ENCODE data around the gene EHD3.

The EHD3 gene

DNA sequence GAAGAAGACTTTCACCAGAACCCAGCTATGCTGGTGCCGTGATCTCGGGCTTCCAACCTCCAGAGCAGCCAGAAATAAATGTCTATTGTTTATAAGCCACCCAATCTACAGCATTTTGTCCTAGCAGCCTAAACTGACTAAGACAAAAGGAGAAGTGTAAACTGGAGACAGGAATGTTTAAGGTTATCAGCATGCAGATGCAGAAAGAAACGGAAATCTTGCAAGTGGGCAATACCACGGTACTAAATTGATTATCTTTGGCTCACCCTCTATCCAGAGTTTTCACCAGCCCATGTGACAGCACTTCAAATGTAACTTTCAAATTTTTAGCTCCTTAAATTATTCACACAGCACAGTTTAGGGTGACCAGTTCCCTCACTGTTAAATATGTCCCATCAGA lies 10.9 kb upstream of the EHD3 start:
- Histone ChIP-seq H3K36me3 (replicated peaks; ENCODE audit: insufficient read depth, low read length) (no peaks in the 10 kb centered on the region), H3K9ac (ENCODE audit: low read length) (no peak overlapping the region), H3K4me2 (ENCODE audit: low read depth, low read length) (no peak overlapping the region), H3K79me2 (ENCODE audit: low read length) (no peaks in the 10 kb centered on the region), H3K4me1 (ENCODE audit: low read length) (peaks cover 27% of the 10 kb centered on the region), H3K27ac (ENCODE audit: low read length) (no peak overlapping the region), H4K20me1 (ENCODE audit: insufficient read depth, low read length) (no peaks in the 10 kb centered on the region), H2AFZ (ENCODE audit: low read length) (no peak overlapping the region), H3K27me3 (replicated peaks; ENCODE audit: insufficient read depth, low read length) (no peaks in the 10 kb centered on the region), H3K4me3 (ENCODE audit: low read length) (no peak overlapping the region), H3K9me3 (replicated peaks; ENCODE audit: insufficient read depth, low read length) (no peaks in the 10 kb centered on the region), H3K9me2 (replicated peaks; ENCODE audit: insufficient read depth, low read length) (no peaks in the 10 kb centered on the region), H3F3A (ENCODE audit: insufficient read depth, low read length) (peaks cover 16% of the 10 kb centered on the region)
- no peak for TF ChIP-seq EZH2 (optimal IDR thresholded peaks at IDR 0.05; ENCODE audit: low read depth, low read length)
- no peak for TF ChIP-seq EZH2phosphoT487 (IDR thresholded peaks at IDR 0.05; ENCODE audit: low read length)
- TF ChIP-seq, protein P1, sequence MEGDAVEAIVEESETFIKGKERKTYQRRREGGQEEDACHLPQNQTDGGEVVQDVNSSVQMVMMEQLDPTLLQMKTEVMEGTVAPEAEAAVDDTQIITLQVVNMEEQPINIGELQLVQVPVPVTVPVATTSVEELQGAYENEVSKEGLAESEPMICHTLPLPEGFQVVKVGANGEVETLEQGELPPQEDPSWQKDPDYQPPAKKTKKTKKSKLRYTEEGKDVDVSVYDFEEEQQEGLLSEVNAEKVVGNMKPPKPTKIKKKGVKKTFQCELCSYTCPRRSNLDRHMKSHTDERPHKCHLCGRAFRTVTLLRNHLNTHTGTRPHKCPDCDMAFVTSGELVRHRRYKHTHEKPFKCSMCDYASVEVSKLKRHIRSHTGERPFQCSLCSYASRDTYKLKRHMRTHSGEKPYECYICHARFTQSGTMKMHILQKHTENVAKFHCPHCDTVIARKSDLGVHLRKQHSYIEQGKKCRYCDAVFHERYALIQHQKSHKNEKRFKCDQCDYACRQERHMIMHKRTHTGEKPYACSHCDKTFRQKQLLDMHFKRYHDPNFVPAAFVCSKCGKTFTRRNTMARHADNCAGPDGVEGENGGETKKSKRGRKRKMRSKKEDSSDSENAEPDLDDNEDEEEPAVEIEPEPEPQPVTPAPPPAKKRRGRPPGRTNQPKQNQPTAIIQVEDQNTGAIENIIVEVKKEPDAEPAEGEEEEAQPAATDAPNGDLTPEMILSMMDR (IDR thresholded peaks at IDR 0.05; ENCODE audit: low read length), result no peak
- no peak for DNase-seq

DNA sequence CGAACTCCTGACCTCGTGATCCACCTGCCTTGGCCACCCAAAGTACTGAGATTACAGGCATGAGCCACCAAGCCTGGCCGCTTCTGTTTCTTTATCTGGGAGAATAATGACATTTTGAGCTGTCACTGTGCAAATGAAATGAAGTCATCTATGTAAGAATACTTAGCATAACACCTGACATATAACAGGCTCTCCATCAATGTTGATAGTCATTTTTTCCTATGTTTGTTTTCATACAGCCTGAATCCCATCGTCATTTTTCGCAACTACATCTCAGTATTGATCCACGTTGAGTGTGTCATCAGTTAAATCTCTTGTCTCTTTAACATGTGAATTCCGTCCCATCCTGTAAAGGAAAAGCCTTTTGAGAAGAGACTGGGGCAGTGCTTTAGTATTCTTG lies 10.2 kb upstream of the EHD3 start:
- no peaks in the 10 kb centered on the region for H3K27me3 ChIP-seq (replicated peaks; ENCODE audit: insufficient read depth, low read length)

DNA sequence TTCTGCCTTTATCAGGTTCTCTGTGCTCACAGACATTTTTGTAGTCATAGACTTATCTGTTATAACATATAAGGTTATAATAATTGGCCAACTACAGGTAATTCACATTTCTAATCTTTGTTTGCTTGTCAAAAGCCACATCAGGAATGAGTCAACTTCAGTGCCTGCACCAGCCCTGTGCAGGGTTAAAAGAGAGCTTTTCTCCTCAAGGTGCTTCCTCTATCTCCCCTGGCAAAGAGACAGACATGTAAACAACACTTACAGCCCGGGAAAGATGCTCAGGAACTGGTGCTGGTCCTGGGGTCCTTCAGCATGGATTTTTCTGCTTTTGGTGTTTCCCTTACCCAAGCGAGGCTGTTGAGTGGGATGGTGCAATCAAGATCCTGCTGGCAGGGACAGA lies 7.7 kb upstream of the EHD3 start:
- Histone ChIP-seq H3K79me2 (ENCODE audit: low read length) (no peaks in the 10 kb centered on the region), H2AFZ (ENCODE audit: low read length) (no peak overlapping the region), H3K9me2 (replicated peaks; ENCODE audit: insufficient read depth, low read length) (no peaks in the 10 kb centered on the region), H3K27me3 (replicated peaks; ENCODE audit: insufficient read depth, low read length) (no peaks in the 10 kb centered on the region), H3K27ac (ENCODE audit: low read length) (no peak overlapping the region), H3K9ac (ENCODE audit: low read length) (no peak overlapping the region), H3F3A (ENCODE audit: insufficient read depth, low read length) (no peaks in the 10 kb centered on the region), H3K36me3 (replicated peaks; ENCODE audit: insufficient read depth, low read length) (no peaks in the 10 kb centered on the region), H3K4me1 (ENCODE audit: low read length) (peaks cover 23% of the 10 kb centered on the region), H3K9me3 (replicated peaks; ENCODE audit: insufficient read depth, low read length) (no peaks in the 10 kb centered on the region), H3K4me3 (ENCODE audit: low read length) (no peak overlapping the region), H3K4me2 (ENCODE audit: low read depth, low read length) (no peak overlapping the region), H4K20me1 (ENCODE audit: insufficient read depth, low read length) (no peaks in the 10 kb centered on the region)
- TF ChIP-seq EZH2phosphoT487 (IDR thresholded peaks at IDR 0.05; ENCODE audit: low read length) (no peak), EZH2 (optimal IDR thresholded peaks at IDR 0.05; ENCODE audit: low read depth, low read length) (no peak)
- TF ChIP-seq, protein P1 (IDR thresholded peaks at IDR 0.05; ENCODE audit: low read length), result no peak
- no peak for DNase-seq

More for the DNA sequence above, 10.2 kb upstream of the EHD3 start:
- Histone ChIP-seq H2AFZ (ENCODE audit: low read length) (no peak overlapping the region), H3K9me3 (replicated peaks; ENCODE audit: insufficient read depth, low read length) (no peaks in the 10 kb centered on the region), H3F3A (ENCODE audit: insufficient read depth, low read length) (peaks cover 10% of the 10 kb centered on the region), H3K4me1 (ENCODE audit: low read length) (peaks cover 27% of the 10 kb centered on the region), H3K27ac (ENCODE audit: low read length) (no peak overlapping the region), H3K79me2 (ENCODE audit: low read length) (no peaks in the 10 kb centered on the region), H3K9me2 (replicated peaks; ENCODE audit: insufficient read depth, low read length) (no peaks in the 10 kb centered on the region), H3K4me3 (ENCODE audit: low read length) (no peak overlapping the region), H3K36me3 (replicated peaks; ENCODE audit: insufficient read depth, low read length) (no peaks in the 10 kb centered on the region), H3K9ac (ENCODE audit: low read length) (no peak overlapping the region), H3K4me2 (ENCODE audit: low read depth, low read length) (no peak overlapping the region), H4K20me1 (ENCODE audit: insufficient read depth, low read length) (no peaks in the 10 kb centered on the region)
- DNase-seq, result no peak
- TF ChIP-seq EZH2phosphoT487 (IDR thresholded peaks at IDR 0.05; ENCODE audit: low read length) (no peak), EZH2 (optimal IDR thresholded peaks at IDR 0.05; ENCODE audit: low read depth, low read length) (no peak)
- TF ChIP-seq, protein P1 (IDR thresholded peaks at IDR 0.05; ENCODE audit: low read length), result no peak

Data from MM.1S (cell line).